Stimulated activated CD4-positive, alpha-beta T cell treated with anti-CD3 and anti-CD28 coated beads, Interleukin-1b, Interleukin-23, amount 100 ng/mL, for 4 hours (primary cell): ENCODE results near the gene PPP1R8.
"Not testable (repeated sequence)": the region's sequence is repeated elsewhere in the genome, so short reads cannot be mapped to it uniquely, and the experiment has no call there.

Experiments
- DNase-seq, 2 donors: peaks; one replicate each; pipeline ENCODE4 v3.0.0-alpha.2; 2020; ENCODE audit warnings: low read depth in 2 of 2

Gene PPP1R8

DNA sequence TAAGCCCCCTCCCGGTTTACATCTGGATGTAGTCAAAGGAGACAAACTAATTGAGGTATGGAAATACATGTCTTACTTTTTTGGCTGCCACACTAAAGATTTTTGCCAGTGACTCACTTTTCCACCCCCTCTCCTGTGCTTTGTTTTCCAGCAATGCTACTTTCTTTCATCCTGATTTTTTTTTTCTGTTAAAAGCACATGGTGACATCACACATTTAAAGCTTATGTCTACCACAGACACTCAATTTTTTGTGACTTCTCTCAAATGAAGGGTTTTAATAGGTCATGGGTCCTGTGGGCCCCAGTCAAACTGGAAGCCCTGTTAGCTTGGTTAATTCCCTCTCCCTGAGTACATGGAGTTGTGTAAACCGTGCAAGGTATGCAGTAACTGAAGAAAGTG, 2.2 kb downstream of the PPP1R8 start:
- DNase-seq, result no peak

DNA sequence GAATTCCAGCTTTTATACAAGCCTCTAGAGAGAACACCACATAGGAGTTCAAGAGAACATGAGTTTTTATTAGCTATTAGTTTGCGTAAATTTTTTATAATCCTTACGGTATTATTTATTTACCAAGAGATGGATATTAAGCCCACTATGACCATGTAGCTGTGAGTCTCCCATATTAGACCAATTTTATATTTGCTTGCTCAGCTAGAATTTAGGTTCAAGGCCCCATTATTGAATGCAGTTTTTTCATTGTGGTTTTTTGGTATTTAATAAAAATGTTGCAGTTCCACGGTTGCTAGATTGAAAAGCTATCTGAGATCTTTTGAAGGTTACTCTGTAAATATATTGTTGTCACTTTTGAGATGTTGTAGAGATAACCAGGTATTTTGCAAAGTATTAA, 2.9 kb downstream of the PPP1R8 start:
- DNase-seq, result no peak

DNA sequence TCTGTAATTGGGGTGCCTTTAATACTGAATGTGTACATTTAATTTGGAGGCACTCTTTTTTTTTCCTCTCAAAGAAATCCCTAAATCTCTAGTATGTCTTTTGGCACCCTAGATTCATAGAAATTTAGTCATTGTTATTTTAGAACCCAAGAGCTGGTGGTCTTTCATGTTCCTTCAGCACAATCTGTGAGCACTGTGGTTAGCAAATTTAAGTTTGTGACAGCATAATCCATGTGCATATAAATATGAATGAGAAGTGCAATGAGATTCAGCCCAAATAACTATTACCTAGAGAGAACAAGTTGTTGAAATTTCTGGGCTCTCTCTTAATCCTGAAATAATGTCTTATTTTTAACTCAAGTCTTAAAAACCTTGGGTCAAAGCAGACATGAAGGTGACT, 4.5 kb downstream of the PPP1R8 start:
- no peak for DNase-seq

DNA sequence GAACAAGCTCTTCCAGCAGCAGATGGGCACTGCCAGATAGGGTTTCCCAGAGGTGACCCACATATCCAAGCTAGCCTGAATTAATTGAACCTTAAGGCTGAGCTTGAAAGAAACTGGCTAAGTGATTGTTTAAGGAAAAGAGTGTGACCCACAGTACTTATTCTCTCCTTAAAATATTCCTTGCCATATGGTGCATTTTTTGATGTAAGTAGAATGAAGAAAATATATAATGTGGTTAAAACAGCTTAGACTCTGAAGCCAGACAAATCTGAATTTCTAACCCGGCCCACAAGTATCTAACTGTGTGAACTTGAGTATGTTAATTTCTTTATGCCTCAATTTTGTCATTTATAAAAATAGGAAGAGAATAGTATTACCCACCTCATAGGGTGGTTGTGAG, 4.9 kb downstream of the PPP1R8 start:
- no peak for DNase-seq

DNA sequence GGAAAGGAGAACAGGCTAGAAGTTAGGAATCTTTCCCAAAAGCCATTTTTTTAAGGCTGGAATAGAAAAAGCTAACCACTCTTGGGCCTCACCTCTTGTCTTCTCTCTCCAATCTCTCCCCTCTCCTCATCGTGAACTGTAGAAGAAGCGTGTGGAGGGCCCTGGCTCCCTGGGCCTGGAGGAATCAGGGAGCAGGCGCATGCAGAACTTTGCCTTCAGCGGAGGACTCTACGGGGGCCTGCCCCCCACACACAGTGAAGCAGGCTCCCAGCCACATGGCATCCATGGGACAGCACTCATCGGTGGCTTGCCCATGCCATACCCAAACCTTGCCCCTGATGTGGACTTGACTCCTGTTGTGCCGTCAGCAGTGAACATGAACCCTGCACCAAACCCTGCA, 19.4 kb downstream of the PPP1R8 start:
- no peak for DNase-seq

DNA sequence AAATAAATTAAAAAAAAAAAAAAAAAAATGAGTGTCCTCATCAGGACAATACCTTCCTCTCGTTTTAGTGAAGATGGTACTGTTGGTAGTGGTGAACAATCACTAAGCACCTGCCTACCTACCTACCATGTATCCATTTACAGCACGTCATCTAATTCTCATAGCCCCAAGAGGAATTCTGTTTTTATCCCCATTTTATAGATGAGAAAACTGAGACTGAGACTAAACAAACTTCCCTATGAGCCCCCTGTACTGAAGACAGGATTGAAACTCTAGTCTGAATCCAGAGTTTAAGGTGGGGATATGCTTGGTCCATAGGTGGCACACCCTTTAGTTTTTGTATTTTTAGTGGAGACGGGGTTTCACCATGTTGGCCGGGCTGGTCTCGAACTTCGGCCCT, 24.5 kb downstream of the PPP1R8 start:
- DNase-seq, result no peak

DNA sequence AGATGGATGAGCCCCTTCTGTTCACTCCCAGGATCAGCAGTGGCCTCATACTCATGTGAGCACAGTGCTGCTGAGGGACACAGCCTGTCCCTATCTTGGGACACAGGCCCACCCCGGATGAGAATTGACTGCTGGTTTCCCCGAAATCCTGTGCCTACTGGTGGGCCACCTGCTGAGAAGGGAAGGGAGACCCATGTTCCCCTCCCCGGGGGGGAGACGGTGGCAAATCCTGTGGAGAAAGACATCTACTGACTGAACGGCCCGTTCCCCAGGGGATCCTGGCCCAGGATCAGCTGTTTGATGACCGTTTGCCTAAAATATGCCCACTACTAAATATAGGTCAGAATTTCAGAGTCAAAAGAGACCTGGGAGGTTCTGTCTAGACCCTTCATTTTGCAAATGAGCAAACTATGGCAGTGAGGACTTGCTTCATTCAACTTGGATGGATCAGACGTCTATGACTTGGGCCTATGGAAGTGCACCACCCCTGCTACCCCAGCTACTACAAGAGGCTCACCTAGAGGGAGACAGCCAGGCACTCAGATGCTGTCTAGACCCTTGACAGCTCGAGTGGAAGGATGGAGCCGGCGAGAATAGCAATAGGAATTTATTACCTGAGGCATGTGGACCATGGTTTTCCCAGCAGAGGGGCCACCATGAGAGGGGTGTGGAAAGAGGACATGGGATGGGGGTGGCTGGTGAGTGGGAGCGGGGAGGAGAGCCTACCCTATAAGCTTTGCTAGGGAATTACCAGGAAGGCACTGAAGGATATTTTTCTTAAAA, 26.2 kb downstream of the PPP1R8 start:
- no peak for DNase-seq

DNA sequence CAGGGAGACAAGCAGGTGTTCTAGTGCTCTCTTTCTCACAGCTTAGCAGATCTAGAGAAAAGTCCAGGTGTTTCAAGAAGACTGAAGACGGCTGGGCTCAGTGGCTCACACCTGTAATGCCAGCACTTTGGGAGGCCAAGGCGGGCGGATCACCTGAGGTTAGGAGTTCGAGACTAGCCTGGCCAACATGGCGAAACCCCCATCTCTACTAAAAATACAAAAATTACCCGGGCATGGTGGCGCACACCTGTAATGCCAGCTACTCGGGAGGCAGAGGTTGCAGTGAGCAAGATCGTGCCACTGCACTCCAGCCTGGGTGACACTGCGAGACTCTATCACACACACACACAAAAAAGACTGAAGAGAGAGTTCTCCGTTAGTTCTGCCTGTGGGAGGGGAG, 27.0 kb downstream of the PPP1R8 start:
- DNase-seq, result not testable (repeated sequence)

DNA sequence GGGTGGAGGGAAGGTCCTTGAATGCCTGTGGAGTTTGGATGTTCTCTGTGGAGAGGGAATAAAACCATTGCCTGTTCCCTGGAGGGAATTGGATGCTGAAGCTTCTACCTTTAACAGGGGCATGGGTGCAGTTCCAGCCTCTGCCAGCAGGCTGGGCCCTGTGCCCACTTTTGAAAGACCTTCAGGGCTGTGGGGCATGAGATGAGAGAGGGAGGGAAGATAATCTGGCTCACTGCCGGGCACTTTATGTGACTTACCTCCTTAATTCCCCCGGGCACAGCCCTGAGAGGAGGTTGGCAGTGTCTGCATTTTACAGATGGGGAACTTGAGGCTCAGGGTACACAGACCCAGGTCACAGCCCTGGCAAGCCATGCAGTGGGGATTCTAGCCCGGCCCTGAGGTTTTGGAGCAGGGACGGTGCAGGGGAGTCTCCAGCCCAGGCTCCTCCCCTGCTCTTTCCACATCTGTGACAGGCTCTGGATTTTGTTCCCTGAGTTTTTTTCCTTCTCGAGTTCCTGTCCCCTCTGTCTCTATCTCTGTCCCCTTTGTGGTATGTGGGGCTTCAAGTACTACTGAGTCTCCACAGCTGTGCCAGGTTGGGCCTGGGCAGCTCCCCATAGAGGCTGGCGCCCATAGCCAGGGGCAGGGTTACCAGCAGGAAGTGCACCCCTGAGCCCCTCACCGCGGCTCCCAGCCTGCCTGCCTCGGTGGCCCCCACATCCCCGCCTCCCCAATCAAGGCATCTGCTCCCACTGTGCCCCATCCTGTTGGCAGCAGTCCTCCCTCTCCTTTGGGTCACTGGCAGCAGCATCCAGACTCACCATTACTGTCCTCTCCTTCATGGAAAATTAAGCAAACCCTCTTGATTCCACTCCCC, 27.7 kb downstream of the PPP1R8 start:
- DNase-seq, result peak; percentile 78 to 86

DNA sequence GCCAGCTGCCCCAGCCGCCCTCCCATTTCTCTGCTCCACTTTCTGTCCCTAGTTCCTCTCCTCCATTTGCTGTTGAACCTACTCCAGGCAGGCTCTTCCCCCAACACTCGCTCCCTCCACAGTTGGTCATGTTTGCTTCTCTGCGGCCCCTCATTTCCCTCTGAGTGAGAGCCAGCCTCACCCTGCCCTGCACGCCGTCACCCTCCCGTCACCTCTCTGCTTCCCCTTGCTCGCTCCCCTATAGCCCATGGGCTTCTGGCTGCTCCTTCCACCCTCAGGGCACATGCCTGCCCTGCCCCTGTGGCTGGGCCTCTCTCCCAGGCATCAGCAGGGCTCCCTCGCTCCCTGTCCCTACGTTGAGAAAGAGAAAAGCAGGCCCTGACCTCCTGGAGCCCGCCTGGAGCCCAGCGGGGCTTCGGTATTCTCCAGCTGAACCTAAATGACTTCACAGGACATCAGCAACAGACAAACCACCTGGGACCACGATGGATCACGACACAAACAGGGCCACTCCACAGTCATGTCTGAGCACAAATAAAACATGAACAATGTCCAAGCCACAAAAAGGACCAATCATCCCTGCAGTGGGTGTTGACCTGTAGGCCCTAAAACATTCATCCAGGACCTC, 28.5 kb downstream of the PPP1R8 start:
- no peak for DNase-seq

DNA sequence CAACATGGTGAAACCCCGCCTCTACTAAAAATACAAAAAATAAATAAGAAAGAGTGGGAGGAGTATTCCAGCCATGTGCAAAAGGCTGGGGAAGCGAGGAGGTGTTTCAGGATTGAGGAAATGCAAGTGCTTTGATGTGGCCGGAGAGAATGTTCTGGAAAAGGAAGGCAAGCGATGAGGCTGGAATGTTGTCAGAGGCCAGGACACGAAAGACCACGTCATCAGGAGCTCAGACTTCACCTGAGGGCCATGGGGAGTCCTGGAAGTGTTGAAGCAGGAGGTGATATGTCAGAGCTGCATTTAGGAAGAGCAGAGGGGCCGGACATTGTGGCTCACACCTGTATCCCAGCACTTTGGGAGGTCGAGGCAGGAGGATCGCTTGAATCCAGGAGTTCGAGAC, 30.9 kb downstream of the PPP1R8 start:
- no peak for DNase-seq

DNA sequence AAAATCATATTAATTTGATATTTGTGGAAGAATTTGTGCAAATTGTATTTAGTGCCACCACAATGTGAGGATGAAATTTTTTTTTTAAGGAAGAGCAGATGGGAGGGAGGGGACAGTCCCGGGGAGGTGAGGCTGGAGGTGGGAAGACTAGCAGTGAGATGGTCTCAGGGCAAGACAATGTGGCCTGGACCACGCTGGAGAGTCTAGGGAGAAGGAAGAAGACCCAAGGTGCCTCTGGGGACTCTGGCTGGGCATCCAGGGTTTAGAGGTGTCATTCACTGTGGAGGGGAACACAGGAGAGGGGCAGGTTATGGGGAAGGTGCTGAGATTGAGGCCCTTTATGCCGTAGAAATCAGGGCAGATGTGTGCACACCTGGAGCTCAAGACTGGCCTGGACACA, 31.4 kb downstream of the PPP1R8 start:
- no peak for DNase-seq

DNA sequence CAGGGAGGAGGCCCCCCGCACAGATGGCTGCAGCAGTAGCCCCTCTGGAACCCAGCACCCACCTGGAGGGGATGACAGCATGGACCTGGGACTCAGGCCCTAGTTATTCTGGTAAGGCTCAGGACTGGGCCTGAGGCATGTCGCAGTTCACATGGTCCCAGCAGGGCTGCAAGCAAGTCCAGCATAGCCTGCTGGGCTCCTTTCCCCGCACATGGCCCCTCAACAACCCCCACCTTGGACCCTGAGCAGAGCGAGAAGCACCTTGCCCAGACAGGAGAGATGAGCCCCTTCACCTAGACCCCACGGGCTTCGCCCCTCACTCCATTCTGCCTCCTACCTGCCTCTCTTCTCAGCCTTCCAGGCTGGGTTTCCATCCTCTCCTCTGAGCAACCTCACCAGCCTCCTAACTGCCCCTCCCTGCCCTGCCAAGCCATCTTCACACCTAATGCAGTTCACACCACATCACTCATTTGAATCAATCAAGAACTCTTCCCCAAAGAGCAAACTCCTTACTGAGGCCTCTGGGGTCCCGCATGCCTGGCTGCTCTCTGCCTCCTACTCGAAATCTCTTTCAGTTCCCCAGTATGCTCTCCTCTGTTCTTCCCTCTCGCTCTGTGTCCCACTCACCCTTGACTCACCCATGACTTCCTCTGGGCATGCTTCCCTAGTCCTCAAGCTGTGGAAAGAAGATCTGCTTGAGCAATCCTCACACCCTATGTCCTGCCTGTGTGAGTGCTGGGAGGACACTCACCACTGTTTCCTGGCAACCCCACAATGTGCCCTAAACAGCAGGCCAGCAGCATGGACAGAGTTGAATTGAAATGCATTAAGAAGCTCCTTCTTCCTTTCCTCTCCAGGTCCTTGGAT, 32.3 kb downstream of the PPP1R8 start:
- DNase-seq, result no peak

DNA sequence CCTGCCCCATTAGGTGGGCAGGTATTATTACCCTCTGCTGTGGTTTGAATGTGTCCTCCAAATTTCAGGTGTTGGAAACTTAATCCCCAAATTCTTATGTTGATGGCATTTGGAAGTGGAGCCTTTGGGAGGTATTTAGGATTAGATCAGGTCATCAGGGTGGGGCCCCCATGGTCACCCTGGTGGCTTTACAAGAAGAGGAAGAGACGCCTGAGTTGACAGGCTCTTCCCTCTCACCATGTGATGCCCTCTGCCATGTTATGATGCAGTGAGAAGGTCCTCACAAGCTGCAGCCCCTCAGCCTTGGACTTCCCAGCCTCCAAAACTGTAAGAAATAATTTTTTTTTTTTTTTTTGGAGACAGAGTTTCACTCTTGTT, 32.9 kb downstream of the PPP1R8 start:
- no peak for DNase-seq

DNA sequence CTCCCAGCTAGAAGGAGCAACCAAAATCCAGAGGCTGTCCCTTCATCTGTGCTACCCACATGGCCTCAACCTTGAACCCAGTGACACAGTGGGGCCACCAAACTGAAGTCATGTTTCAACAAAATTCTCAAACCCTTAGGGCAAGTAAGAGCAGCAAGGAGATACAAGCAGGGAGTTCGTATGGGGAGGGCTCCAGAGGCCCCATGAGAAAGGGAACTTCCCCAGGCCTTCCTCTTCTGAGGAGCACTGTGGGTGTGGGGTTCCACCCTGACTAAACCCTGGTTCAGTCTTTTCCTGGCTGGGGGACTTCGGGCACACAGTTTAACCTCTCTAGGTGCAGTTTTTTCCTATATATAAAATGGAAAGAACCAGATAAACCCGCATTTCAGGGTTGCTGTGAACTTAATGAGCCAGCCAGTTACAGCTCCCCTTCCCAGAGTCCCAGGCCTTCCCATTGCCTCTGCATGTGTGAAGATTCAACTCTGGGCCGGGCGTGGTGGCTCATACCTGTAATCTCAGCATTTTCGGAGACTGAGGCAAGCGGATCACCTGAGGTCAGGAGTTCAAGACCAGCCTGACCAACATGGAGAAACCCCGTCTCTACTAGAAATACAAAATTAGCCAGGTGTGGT, 33.8 kb downstream of the PPP1R8 start:
- no peak for DNase-seq

DNA sequence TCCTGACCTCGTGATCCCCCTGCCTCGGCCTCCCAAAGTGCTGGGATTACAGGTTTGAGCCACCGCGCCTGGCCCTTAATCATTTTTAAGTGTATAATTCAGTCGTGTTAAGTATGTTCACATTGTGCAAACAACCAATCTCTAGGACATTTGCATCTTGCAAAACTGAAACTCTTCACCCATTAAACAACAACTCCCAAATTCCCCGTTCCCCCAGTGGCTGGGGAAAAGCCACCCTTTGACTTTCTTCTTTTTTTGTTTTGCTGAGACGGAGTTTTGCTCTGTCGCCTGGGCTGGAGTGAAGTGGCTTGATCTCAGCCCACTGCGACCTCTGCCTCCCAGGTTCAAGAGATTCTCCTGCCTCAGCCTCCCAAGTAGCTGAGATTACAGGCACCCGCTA, 35.2 kb downstream of the PPP1R8 start:
- DNase-seq, result no peak

DNA sequence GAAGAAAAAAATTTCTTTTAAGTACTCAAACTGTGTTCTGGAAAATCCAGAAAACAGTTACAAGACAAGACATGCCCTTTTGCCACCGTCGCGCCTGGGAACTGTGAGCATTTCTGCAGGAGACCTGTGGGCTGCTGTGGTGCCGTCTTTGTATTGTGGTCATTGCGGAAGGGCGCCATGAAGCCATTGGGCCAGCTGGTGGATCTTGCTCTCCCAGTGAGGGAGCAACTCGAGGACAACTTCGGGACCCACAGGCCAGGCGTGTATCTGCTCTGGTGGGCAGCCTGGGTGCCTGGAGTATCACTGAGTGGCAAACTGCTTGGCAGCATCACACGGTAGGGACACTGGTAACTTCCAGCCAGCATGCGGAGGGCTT, 38.0 kb downstream of the PPP1R8 start:
- no peak for DNase-seq

DNA sequence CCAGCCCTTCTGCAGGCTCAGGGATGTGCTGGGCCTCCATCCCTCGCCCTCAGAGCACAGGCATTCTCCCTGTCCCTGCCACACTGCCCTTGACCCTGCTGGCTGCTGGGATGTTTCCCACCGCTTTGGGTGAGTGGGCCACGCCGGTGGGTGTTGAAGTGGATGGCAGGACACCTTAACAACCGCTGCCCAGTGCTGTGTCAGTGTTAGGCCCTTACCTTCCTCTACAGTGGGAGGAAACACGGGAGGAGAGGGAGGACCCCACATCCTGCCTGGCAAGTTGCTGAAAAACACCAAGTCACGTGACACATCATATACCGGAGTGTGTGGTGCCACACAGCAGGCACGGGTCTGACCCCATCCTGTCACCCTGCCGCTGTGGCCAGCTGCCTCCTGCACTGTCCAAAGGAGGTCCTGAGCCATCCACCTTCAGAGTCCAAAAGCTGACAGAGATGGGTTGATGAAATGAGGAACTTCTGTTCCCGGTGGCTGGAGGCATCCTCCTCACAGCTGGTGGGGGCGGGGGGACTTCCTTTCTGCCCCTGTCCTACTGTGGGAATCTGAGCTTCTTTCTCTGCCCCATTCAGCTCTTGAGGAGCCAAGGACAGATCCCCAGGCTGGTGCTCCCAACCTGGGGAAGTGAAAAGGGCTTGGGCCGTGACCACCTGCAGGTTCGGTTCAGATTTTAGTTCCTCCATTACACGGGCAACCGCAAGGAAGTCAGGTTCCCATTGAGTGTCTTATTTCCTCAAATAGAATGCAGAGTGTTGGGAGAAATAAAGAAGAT, 38.5 kb downstream of the PPP1R8 start:
- no peak for DNase-seq

DNA sequence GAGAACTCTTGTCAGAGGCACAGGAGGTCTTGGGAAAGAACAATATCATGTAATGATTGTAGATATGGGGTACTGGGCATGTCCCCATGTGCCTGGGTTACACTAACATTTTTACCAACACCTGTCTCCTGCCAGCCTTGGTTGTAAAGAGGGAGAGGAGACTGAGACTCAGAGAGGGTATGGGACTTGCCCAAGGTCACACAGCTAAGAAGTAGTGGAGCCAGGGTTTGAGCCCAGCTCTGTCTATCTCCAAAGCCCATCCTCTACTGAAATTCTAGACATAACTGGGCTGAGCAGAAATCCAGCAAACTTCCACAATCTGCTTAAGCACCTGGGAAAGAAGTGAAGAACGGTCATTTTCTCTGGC, 39.1 kb downstream of the PPP1R8 start:
- no peak for DNase-seq

DNA sequence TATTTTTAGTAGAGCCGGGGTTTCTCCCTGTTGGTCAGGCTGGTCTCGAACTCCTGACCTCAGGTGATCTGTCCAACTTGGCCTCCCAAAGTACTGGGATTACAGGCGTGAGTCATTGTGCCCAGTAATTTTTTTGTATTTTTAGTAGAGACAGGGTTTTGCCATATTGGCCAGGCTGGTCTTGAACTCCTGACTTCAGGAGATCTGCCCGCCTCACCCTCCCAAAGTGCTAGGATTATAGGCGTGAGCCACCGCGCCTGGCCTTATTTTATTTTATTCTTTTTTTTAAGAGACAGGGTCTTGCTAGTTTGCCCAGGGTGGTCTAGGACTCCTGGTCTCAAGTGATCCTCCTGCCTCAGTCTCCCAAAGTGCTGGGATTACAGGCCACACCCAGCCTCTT, 40.5 kb downstream of the PPP1R8 start:
- not testable (repeated sequence) for DNase-seq
